HG03196 (cell line): Measurements from ENCODE around the gene NAAA.
"Not testable (repeated sequence)": the region's sequence is repeated elsewhere in the genome, so short reads cannot be mapped to it uniquely, and the experiment has no call there.

Source experiments
- ATAC-seq: cut with Tn5 transposase; IDR thresholded peaks from one replicate; pipeline ENCODE4 v1.9.1; 2021; ENCODE audit not compliant: unreplicated experiment

Gene NAAA

GRCh38 chr4:75940692-75941253 is at the start of gene NAAA:
Gene NAAA, minus strand, starts transcription at chr4:75941013. Its CDS starts 64 bp downstream, at chr4:75940949.
- peak; percentile 76 for ATAC-seq

- no peak for ATAC-seq
Observed at GRCh38 chr4:75989846-75990528, 49.2 kb upstream of the NAAA start.

DNA sequence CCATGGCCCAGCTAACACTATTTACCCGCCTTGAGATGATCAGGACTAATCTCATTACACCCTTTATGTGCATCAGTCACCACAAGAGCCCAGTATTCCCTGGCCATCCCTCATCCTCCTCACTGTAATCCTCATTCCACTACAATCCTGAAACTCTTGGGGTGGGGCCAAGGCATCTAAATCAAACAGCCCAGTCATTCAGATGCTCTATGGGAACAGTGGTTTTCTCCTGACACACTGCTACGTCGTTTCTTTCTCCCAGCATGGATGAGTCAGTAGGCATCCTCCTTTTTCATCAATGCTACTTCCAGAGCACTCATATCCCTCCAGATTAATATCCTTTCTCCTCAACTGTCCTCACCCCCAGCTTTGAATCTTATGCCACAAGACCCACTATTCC is 44.3 kb upstream of the NAAA start:
- ATAC-seq, result no peak

DNA sequence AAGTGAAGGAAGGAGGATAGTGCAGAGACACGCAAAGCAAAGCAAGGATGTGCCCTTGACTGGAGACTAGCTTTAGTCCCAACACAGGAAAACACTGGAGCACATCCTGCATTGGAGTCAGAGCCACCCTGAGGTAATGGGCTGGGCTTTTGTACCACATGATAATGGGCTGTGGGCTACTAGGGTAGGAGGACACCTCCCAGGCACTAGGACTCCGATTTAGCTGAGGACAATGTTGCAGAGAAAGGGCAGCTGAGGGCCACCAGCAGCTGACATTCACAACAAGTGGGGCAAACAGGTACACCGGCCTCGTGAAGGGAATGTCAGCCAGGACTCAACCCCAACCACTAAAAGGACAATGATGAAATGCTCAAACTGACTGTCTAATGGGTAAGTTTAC is 39.8 kb upstream of the NAAA start:
- no peak for ATAC-seq

DNA sequence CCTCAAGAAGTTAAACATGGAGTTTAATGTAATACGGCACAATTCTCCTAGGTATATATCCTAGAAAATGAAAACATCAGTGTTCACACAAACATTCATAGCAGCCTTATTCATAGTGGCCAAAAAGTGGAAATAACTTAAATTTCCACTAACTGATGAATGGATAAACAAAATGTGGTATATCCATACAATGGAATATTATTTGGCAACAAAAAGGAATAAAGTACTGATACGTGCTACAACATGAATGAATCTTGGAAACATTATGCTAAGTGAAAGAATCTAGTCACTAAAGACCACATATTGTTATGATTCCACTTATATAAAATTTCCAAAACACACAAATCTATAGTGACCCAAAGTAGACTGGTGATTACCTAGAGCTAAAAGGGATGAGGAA is 35.4 kb upstream of the NAAA start:
- no peak for ATAC-seq

DNA sequence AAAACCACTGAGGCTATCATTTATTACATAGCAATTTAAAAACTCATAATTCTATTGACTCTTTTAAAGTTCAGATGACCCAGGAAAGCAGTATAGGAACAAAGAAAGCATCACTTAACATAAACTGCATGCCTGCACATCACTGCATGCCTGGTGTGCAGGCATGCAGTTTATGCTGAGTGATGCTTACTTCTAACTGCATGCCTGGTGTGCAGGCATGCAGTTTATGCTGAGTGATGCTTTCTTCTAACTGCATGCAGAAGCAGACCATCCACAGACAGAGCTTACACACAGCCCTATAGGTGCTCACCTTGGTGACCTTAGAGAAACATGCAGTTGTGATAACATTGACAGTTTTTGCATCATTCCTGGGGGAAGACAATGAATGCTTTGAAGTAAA is 33.0 kb upstream of the NAAA start:
- ATAC-seq, result no peak

GRCh38 chr4:75968084-75968483 is 27.3 kb upstream of the NAAA start:
- no peak for ATAC-seq

DNA sequence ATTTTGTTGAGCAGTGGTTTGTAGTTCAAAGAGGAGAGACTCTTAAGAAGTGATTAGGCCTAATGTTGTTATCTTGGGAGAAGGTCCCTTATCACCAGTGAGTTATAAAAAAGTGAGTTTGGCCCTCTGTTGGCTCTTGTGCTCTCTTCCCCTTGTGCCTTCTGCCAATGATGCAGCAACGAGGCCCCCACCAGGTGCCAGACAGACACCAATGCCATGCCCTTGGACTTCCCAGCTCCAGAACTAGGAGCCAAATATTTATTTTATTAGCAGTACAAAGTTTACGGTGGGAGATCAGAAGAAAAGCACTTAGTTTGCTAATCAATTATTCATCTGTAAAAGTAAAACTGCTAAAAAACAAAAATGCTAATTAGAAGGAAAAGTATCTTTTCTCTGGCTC is 22.7 kb upstream of the NAAA start:
- no peak for ATAC-seq

GRCh38 chr4:75962072-75962471 is 21.3 kb upstream of the NAAA start:
- not testable (repeated sequence) for ATAC-seq

- not testable (repeated sequence) for ATAC-seq
Observed at GRCh38 chr4:75958546-75958945, 17.7 kb upstream of the NAAA start.

DNA sequence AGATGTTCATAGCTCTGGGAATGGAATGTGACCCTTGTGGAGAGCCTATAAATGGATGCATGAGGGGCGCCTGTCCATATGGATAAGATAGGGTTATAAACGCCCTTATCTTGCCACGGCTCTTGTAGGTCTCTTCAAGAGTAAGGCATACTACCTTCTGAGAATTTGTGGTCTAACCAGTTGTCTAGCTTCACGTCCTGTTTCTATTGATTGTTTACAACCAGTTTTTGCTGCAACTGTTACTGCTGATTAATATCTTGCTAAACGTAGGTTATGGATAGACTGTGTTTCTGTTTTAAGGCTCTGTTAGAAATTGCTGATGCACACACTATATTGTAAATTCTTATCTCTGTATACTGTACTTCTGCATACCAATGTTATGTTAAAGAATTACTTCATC is 14.0 kb upstream of the NAAA start:
- ATAC-seq, result not testable (repeated sequence)

DNA sequence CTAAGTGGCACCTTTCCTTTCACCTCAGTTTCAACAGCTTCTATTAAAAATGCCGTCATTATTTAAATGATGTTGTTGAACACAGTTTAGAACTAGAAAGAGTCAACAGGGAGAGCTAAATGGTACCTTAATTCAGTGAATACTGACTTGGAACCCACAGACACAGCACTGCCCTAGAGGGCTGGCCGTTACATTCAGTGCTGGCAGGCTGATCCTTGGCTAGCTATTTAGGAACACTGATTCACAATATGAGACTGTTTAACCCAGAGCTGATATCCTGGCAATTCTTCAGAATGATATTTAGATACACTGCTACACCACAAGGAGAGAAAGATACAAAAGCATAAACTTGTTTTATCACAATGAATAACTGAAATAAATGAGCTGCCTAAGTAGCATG is 12.7 kb upstream of the NAAA start:
- ATAC-seq, result no peak

GRCh38 chr4:75950213-75950815 is 9.5 kb upstream of the NAAA start:
- ATAC-seq, result no peak

DNA sequence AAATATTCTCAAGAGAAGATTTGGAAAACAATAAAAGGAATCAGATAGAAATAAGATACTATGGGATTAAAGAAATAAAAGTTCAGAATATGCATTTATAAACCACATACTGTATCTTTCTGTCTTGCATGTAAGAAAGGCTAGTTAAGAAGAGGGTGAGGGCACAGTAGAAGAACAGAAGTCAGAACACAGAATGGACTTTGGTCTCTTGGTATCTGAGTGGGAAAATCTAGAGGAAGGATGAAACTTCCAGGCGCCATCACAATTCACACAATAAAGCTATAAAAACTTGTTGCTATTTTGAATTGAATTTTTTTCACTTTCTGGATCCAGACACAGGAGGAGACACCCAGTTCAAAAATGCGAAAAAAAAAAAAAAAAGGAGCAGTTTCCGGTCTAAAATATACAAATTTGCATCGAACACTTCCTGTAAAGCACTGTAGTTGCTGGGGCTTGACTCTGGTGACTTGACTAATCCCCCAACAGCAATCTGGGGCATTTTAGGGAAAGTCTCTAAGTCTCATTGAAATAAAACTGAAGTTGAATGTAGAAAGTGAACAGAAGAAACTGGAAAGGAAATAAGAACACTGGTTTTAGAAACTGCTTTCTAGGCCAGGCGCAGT is 8.1 kb upstream of the NAAA start:
- ATAC-seq, result peak; percentile 67

DNA sequence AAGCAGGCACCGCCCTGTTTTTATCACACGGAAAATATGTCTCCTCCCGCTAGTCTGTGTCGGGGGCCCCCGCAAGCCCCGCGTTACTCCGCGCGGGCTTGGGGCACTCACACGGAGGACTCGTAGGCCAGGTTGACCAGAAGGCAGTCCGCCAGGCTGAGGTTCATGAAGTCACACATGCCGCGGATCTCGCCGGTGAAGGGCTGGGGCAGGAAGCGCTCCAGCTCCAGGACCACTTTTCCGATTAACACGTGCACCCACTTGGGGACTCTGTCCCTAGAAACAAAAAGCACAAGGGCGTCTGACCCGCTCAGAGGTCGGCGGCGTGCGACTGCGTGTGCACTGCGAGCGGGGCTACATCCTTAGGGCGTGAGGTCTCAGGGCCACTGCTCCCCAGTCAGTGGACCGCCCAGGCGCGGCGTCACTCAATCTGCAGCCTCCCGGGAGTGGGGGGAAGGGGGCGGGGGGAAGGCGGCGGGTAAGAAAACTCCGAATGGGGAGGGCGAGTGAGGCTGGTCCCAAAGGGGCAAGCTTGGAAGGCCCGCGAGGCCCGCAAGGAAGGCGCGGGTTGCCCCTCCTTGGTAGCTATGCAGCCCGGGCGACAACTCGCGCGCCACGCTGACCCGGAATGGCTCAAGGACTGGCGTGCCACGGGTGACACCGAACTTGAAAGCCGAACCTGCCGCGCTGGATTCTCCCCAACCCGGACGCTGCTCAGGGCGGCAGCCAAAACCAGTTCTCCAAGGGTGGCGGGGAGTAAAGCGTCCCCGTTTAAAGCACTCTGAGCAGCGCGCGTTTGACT is 722 bp downstream of the NAAA start:
- peak; percentile 47 for ATAC-seq

- ATAC-seq, result no peak
Observed at GRCh38 chr4:75935628-75936027, 5.2 kb downstream of the NAAA start.

DNA sequence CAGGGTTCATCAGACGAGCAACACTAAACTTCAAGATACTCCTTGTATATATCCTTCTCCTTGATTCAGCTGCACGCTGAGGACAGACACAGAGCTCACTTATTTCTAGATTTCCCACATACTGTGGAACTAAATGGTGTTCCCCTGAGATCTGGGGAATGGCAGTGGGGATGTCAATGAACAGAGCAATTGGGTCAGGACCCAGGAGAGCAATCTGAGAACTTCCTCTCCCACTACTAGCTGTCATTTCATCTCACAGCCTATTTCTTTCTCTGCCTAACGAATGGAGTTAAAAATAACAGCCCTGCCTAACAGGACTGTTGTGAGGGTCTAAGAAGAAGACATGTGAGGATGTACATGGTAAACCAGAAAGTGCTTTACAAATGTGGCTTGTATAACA is 10.7 kb downstream of the NAAA start:
- no peak for ATAC-seq

GRCh38 chr4:75924916-75925315 is 15.9 kb downstream of the NAAA start:
- not testable (repeated sequence) for ATAC-seq

- no peak for ATAC-seq
Observed at GRCh38 chr4:75924309-75924827, 16.4 kb downstream of the NAAA start.

- no peak for ATAC-seq
Observed at GRCh38 chr4:75922588-75922987, 18.2 kb downstream of the NAAA start.

DNA sequence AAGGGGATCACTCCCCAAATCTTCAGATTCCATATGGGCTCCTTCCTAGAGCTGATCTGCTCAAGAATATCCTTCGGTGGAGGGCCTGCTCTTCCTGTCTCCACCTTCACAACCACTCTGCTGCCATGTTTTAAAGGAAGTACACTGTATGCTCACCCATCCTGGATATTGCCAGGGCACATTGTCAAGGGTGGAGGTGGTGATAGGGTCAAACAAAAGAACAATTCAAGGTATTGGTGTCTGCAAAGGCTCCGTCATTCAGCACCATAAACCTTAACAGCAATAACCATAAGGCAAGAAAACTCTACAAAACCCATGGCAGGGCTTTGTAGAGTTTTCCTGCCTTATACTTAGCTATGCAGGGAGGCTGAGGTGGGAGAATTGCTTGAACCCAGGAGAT is 18.9 kb downstream of the NAAA start:
- ATAC-seq, result no peak
